SK-MEL-5 (cell line): ENCODE results near the gene KRTAP1-4. TPM values are rescaled to one million over a fixed set of nuclear protein-coding genes. Genes with fewer than 3 reads are reported as not detected.
"Not testable (repeated sequence)": the region's sequence is repeated elsewhere in the genome, so short reads cannot be mapped to it uniquely, and the experiment has no call there.

Experiments
- DNase-seq: peaks from one replicate; pipeline ENCODE4 v3.0.0-alpha.2; 2016; ENCODE audit warnings: low read depth, low spot score
- in situ Hi-C: cut with HindIII; loops from 2 replicates; pipeline ENCODE4 v1.10.0; 2016; ENCODE audit warnings: low sequenced_read_pairs, high pct_unique_total_duplicates, low pct_unique_long_range_greater_than_20kb
- total RNA-seq: library from RNA; depleted of rRNA; stranded (reverse); fragments of >200 nt; shearing (Covaris generic); gene quantifications from 2 replicates; pipeline ENCODE4 v1.2.3, GENCODE V29; 2014

Gene KRTAP1-4
- total RNA-seq, 1 experiment from 2014 or later, result not detected

GRCh38 chr17:41054556-41054955 is 24.6 kb upstream of the KRTAP1-4 start:
- in situ Hi-C loops, DNase-seq: not testable (repeated sequence)

- in situ Hi-C loops, result no loop called here
- DNase-seq, result no peak
These were observed 24.0 kb upstream of the KRTAP1-4 start for GRCh38 chr17:41054025-41054424.

- no peak for DNase-seq
- in situ Hi-C loops, result no loop called here
These were observed 22.6 kb upstream of the KRTAP1-4 start for GRCh38 chr17:41052566-41052965.

- DNase-seq, result no peak
- in situ Hi-C loops, result no loop called here
These were observed 19.1 kb upstream of the KRTAP1-4 start for GRCh38 chr17:41049110-41049509.

- in situ Hi-C loops, result no loop called here
- no peak for DNase-seq
These were observed 18.4 kb upstream of the KRTAP1-4 start for GRCh38 chr17:41048441-41048840.

- DNase-seq, in situ Hi-C loops: not testable (repeated sequence)
These were observed 16.9 kb upstream of the KRTAP1-4 start, which contains the start of gene KRTAP2-1 for GRCh38 chr17:41046735-41047465. TSS of gene KRTAP2-1 (minus strand) at chr17:41047316. CDS start at chr17:41047267, 49 bp downstream.

GRCh38 chr17:41042953-41043352 is 13.0 kb upstream of the KRTAP1-4 start:
- in situ Hi-C loops, result no loop called here
- no peak for DNase-seq

GRCh38 chr17:41040783-41041571 is 11.0 kb upstream of the KRTAP1-4 start, which contains the start of gene KRTAP1-1:
TSS of gene KRTAP1-1 (minus strand) at chr17:41041450. CDS start at chr17:41041397, 53 bp downstream.
- in situ Hi-C loops, DNase-seq: not testable (repeated sequence)

GRCh38 chr17:41037853-41038350 is 7.9 kb upstream of the KRTAP1-4 start:
- DNase-seq, result no peak
- in situ Hi-C loops, result no loop called here

- in situ Hi-C loops, DNase-seq: not testable (repeated sequence)
These were observed 4.4 kb upstream of the KRTAP1-4 start, which contains the start of gene KRTAP1-3 for GRCh38 chr17:41034346-41034935. TSS of gene KRTAP1-3 (minus strand) at chr17:41034874. CDS start at chr17:41034821, 53 bp downstream.

- in situ Hi-C loops, result no loop called here
- DNase-seq, result no peak
These were observed 3.1 kb downstream of the KRTAP1-4 start, which contains the start of gene KRTAP1-5 for GRCh38 chr17:41026715-41027471. TSS of gene KRTAP1-5 (minus strand) at chr17:41027208. CDS start at chr17:41027155, 53 bp downstream.

GRCh38 chr17:41024697-41025096 is 5.3 kb downstream of the KRTAP1-4 start:
- in situ Hi-C loops, result no loop called here
- no peak for DNase-seq

GRCh38 chr17:41020336-41020735 is 9.7 kb downstream of the KRTAP1-4 start:
- no peak for DNase-seq
- in situ Hi-C loops, result no loop called here

GRCh38 chr17:41019415-41019814 is 10.6 kb downstream of the KRTAP1-4 start:
- in situ Hi-C loops, result no loop called here
- DNase-seq, result no peak

- in situ Hi-C loops, result no loop called here
- no peak for DNase-seq
These were observed 11.5 kb downstream of the KRTAP1-4 start for GRCh38 chr17:41018541-41018940.

GRCh38 chr17:41016578-41017215 is 13.3 kb downstream of the KRTAP1-4 start:
- no peak for DNase-seq
- in situ Hi-C loops, result no loop called here

GRCh38 chr17:41015454-41015853 is 14.5 kb downstream of the KRTAP1-4 start:
- DNase-seq, result no peak
- in situ Hi-C loops, result no loop called here
